IMR-90 (cell line): ENCODE data around the gene CDKL1. TPM values are rescaled to one million over a fixed set of nuclear protein-coding genes. Genes with fewer than 3 reads are reported as not detected.

Experiments
- ATAC-seq: fragments of 200-7000 bp; cut with Tn5 transposase; 2 replicates; pipeline ENCODE4 v1.9.1; 2020; ENCODE audit warnings: low read depth, mild to moderate bottlenecking, moderate library complexity
- BruUV-seq: library from RNA; stranded (reverse); fragments of 400-500 nt; replicated peaks from 2 replicates; lab custom pipeline; 2021; lab: Mats Ljungman, UMichigan
- CTCF ChIA-PET: fragments of 300-600 bp; formaldehyde crosslinking; extraction: SDS; loops from one replicate; lab custom pipeline; 2021; ENCODE audit warnings: antibody characterized with exemption; lab: Yijun Ruan, JAX
- POLR2A ChIA-PET: fragments of 300-600 bp; sonication (Branson Sonifier 250); formaldehyde crosslinking; loops from one replicate; lab custom pipeline; 2022; ENCODE audit warnings: antibody characterized with exemption; ENCODE audit not compliant: unreplicated experiment; lab: Charles Lee
- DNase-seq: peaks from one replicate; pipeline ENCODE4 v3.0.0; 2013
- H2AFZ ChIP-seq: replicated peaks from 2 replicates; pipeline ENCODE3; 2013; ENCODE audit warnings: low read length, mild to moderate bottlenecking; ENCODE audit not compliant: poor library complexity
- H2AK5ac ChIP-seq: 2 replicates; pipeline ENCODE4 v1.6.1; 2013; ENCODE audit warnings: low read depth, low read length, inconsistent platforms
- H2AK9ac ChIP-seq: replicated peaks from 2 replicates; pipeline ENCODE3; 2013; ENCODE audit warnings: mild to moderate bottlenecking, low read depth, low read length, moderate library complexity; ENCODE audit not compliant: poor library complexity
- H2BK120ac ChIP-seq: 2 replicates; pipeline ENCODE4 v1.6.1; 2013; ENCODE audit warnings: low read depth, low read length, inconsistent platforms
- H2BK15ac ChIP-seq: 3 replicates; pipeline ENCODE4 v1.6.1; 2013; ENCODE audit warnings: low read depth, low read length, inconsistent platforms
- H2BK20ac ChIP-seq: 2 replicates; pipeline ENCODE4 v1.6.1; 2013; ENCODE audit warnings: low read depth, mild to moderate bottlenecking, inconsistent platforms, low read length, moderate library complexity
- H2BK5ac ChIP-seq: 2 replicates; pipeline ENCODE4 v1.6.1; 2013; ENCODE audit warnings: mild to moderate bottlenecking, low read depth, low read length, inconsistent platforms; ENCODE audit not compliant: poor library complexity, severe bottlenecking
- H3K14ac ChIP-seq: replicated peaks from 2 replicates; pipeline ENCODE4 v1.6.1; 2013; ENCODE audit warnings: low read depth, low read length, inconsistent platforms
- H3K18ac ChIP-seq: 2 replicates; pipeline ENCODE4 v1.6.1; 2013; ENCODE audit warnings: low read depth, low read length, control low read depth
- H3K23ac ChIP-seq: 2 replicates; pipeline ENCODE4 v1.6.1; 2013; ENCODE audit warnings: low read depth, low read length, inconsistent platforms
- H3K27ac ChIP-seq: 2 replicates; pipeline ENCODE4 v1.5.1; 2013; ENCODE audit warnings: mild to moderate bottlenecking, control low read depth, low read length; ENCODE audit not compliant: insufficient read depth
- H3K27me3 ChIP-seq: 2 replicates; pipeline ENCODE4 v1.6.1; 2013; ENCODE audit warnings: low read length; ENCODE audit not compliant: control insufficient read depth, insufficient read depth
- H3K36me3 ChIP-seq: 2 replicates; pipeline ENCODE4 v1.6.1; 2013; ENCODE audit warnings: low read length, mixed read lengths; ENCODE audit not compliant: control insufficient read depth, insufficient read depth
- H3K4ac ChIP-seq: 2 replicates; pipeline ENCODE4 v1.6.1; 2013; ENCODE audit warnings: low read depth, low read length, inconsistent platforms
- H3K4me1 ChIP-seq: 2 replicates; pipeline ENCODE4 v1.6.1; 2013; ENCODE audit warnings: low read length, mixed read lengths; ENCODE audit not compliant: control insufficient read depth, insufficient read depth
- H3K4me2 ChIP-seq: 2 replicates; pipeline ENCODE4 v1.6.1; 2013; ENCODE audit warnings: low read depth, mild to moderate bottlenecking, control low read depth, low read length, moderate library complexity
- H3K4me3 ChIP-seq: 2 replicates; pipeline ENCODE4 v1.5.1; 2013; ENCODE audit warnings: low read depth, mild to moderate bottlenecking, control low read depth, low read length, moderate library complexity; ENCODE audit not compliant: insufficient read depth
- H3K56ac ChIP-seq: 2 replicates; pipeline ENCODE4 v1.6.1; 2013; ENCODE audit warnings: low read length, inconsistent platforms; ENCODE audit not compliant: insufficient read depth; ENCODE audit errors: extremely low read depth
- H3K79me1 ChIP-seq, 2 experiments: 2 replicates each; pipeline ENCODE4 v1.6.1; 2013; ENCODE audit warnings: low read length in 2 of 2, inconsistent platforms in 1 of 2, low read depth in 1 of 2
- H3K9ac ChIP-seq: 2 replicates; pipeline ENCODE4 v1.6.1; 2013; ENCODE audit warnings: low read depth, low read length, control low read depth
- H3K9me1 ChIP-seq: 2 replicates; pipeline ENCODE4 v1.6.1; 2013; ENCODE audit warnings: low read length, inconsistent platforms; ENCODE audit not compliant: insufficient read depth
- H3K9me3 ChIP-seq: 2 replicates; pipeline ENCODE4 v1.6.1; 2013; ENCODE audit warnings: low read length; ENCODE audit not compliant: control insufficient read depth, insufficient read depth
- H4K20me1 ChIP-seq: 2 replicates; pipeline ENCODE4 v1.6.1; 2013; ENCODE audit warnings: low read length, inconsistent platforms; ENCODE audit not compliant: insufficient read depth
- H4K5ac ChIP-seq: 2 replicates; pipeline ENCODE4 v1.6.1; 2013; ENCODE audit warnings: mild to moderate bottlenecking, low read depth, low read length, control low read depth
- H4K8ac ChIP-seq, 2 experiments: 2 replicates each; pipeline ENCODE4 v1.6.1; 2013; ENCODE audit warnings: low read depth in 2 of 2, low read length in 2 of 2, control low read depth in 1 of 2, inconsistent platforms in 1 of 2
- H4K91ac ChIP-seq: 2 replicates; pipeline ENCODE4 v1.6.1; 2013; ENCODE audit warnings: low read depth, low read length, inconsistent platforms; ENCODE audit not compliant: insufficient read depth
- BHLHE40 ChIP-seq: fragments of 150-350 bp; IDR thresholded peaks from 2 replicates; pipeline ENCODE4 v1.6.1; 2016; ENCODE audit warnings: mild to moderate bottlenecking, low read depth, low read length
- MAFK ChIP-seq: IDR thresholded peaks from 2 replicates; pipeline ENCODE4 v1.6.1; 2012; ENCODE audit warnings: low read depth, low read length, improper control_type of control experiment
- POLR2A ChIP-seq: IDR thresholded peaks from 2 replicates; pipeline ENCODE4 v1.6.1; 2012; ENCODE audit warnings: mild to moderate bottlenecking, low read depth, low read length
- RAD21 ChIP-seq: IDR thresholded peaks from 2 replicates; pipeline ENCODE4 v1.6.1; 2012; ENCODE audit warnings: low read length, improper control_type of control experiment
- dilution Hi-C: fragments of 300-500 bp; cut with HindIII; formaldehyde crosslinking; loops from one replicate; pipeline ENCODE4 v1.14.3; 2018; ENCODE audit warnings: low sequenced_read_pairs; ENCODE audit not compliant: unreplicated experiment
- in situ Hi-C: fragments of 300-500 bp; cut with MboI; formaldehyde crosslinking; loops from 3 replicates; pipeline ENCODE4 v1.14.3; 2019; ENCODE audit warnings: low sequenced_read_pairs, inconsistent platforms, mixed read lengths
- intact Hi-C: fragments of 100-400 bp; cut with micrococcal nuclease; formaldehyde crosslinking; loops from 2 replicates; pipeline ENCODE4 v1.10.0; 2022
- polyA plus RNA-seq, 3 experiments: library from polyadenylated mRNA; depleted of rRNA; stranded (reverse); fragments of >200 nt; gene quantifications; 2 replicates each; pipeline ENCODE4 v1.2.3, GENCODE V29; 2012; ENCODE audit warnings: low replicate concordance in 1 of 3
- total RNA-seq: library from RNA; depleted of rRNA; stranded (reverse); fragments of >200 nt; gene quantifications from 2 replicates; pipeline ENCODE4 v1.2.3, GENCODE V29; 2012
- TF ChIP-seq, protein P1 (sequence below): conservative IDR thresholded peaks from 2 replicates; pipeline ENCODE4 v1.5.1; 2012; ENCODE audit warnings: mild to moderate bottlenecking, low read depth, low read length, improper control_type of control experiment

Gene CDKL1
- total and polyA plus RNA-seq, 2 of the 4 experiments (the other 2 are of a cell fraction) = 1.9 to 3.8 TPM

DNA sequence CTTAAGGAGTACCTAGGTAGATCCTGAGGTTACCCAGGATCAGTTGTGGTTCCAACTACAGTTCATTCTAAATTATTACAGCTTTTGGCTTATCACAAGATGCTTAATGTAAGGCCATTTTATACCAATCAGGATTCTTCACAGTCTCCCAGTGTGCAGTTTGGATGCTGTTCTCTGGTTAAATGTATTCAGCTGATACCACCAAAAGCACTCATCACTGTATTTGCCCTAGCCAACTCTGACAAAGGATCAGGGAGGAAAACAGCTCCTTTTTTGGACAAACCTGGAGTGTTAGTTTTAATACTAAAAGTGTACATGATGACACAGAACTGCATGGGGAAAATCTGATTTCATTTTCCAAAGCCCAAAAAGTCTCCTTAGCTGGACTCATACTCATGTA lies 65.1 kb downstream of the CDKL1 start:
- Histone ChIP-seq H2AFZ (no peak overlapping the region), H3K56ac (no peak overlapping the region), H3K9me3 (no peaks in the 10 kb centered on the region), H3K14ac (no peak overlapping the region), H4K5ac (no peak overlapping the region), H3K4ac (no peak overlapping the region), H2BK20ac (no peak overlapping the region), H3K27ac (no peak overlapping the region), H3K9ac (no peak overlapping the region), H2BK5ac (no peak overlapping the region), H3K79me1 (peaks cover 0 to 12% of the 10 kb centered on the region in 2 experiments; a peak in 2 of 4 replicates), H4K20me1 (no peaks in the 10 kb centered on the region), H3K4me3 (no peak overlapping the region), H3K4me1 (peaks cover 14% of the 10 kb centered on the region), H4K8ac (no peak overlapping the region), H2BK120ac (no peak overlapping the region), H3K27me3 (no peaks in the 10 kb centered on the region), H2BK15ac (no peak overlapping the region), H3K23ac (no peak overlapping the region), H3K18ac (no peak overlapping the region), H3K4me2 (no peak overlapping the region), H3K36me3 (no peaks in the 10 kb centered on the region), H4K91ac (no peak overlapping the region), H2AK5ac (0 out of 2 replicates have a peak overlapping the region, but pooled peaks have one; percentile 15), H3K9me1 (peaks cover 6% of the 10 kb centered on the region), H2AK9ac (no peak overlapping the region)
- in situ Hi-C loops (no loop called here), intact Hi-C loops (no loop called here), dilution Hi-C loops (no loop called here)
- ATAC-seq (no peak), DNase-seq (no peak)
- ChIA-PET POLR2A (no interaction called here), CTCF (interaction anchor here (1.0 to 2.4 kb wide), 2 partner anchors 11 to 110 kb away, joined by 3 to 5 read pairs; no protein-coding TSS in a partner anchor)
- TF ChIP-seq RAD21 (no peak), POLR2A (no peak), BHLHE40 (no peak), MAFK (no peak)
- TF ChIP-seq, protein P1, sequence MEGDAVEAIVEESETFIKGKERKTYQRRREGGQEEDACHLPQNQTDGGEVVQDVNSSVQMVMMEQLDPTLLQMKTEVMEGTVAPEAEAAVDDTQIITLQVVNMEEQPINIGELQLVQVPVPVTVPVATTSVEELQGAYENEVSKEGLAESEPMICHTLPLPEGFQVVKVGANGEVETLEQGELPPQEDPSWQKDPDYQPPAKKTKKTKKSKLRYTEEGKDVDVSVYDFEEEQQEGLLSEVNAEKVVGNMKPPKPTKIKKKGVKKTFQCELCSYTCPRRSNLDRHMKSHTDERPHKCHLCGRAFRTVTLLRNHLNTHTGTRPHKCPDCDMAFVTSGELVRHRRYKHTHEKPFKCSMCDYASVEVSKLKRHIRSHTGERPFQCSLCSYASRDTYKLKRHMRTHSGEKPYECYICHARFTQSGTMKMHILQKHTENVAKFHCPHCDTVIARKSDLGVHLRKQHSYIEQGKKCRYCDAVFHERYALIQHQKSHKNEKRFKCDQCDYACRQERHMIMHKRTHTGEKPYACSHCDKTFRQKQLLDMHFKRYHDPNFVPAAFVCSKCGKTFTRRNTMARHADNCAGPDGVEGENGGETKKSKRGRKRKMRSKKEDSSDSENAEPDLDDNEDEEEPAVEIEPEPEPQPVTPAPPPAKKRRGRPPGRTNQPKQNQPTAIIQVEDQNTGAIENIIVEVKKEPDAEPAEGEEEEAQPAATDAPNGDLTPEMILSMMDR = no peak
- no TSS peak for BruUV-seq
